ENCODE data around the gene CFAP100.

The CFAP100 gene

DNA sequence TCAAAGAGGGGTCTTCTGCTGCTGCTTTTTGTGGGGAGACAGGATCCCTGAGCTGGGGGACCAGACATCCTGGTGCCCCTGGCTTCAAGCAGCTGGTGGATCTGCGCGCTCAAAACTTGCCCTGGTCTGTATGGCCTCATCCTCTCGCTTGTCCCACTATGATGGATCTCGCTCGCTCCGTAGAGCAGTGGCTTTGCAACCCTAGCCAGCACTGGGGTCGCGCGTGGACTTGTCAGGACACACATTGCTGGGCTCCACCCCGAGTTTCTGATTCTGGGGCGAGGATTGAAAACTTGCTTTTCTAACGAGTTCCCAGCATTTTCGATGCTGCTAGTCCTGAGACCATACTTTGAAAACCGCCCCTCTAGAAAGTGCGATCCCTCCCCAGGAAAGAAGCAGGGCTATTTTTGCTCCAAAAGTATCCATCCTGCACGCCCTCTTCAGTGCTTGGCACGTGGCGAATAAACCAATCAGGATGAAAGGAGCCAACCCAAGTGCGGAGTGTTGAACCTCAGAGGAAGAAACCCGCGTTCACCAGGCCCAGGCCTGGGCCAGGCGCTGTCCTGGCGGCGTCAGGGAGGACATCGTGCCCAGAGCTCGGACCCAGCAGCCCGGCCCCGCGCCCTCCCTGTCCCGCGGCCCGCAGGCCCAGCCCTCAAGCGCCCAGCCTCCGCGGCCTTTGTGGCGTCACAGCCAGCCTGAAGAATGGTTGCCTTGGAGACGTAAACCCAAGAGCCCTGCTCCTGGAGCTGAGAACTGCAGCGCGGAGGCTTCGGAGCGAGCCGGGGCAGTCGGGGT lies at the start of gene CFAP100:
CFAP100 (plus strand) TSS at position 731 of the 798 bp plus-strand sequence. CDS start 1,092 bp downstream, outside the sequence.
- DNase-seq: peak; percentile 37

DNA sequence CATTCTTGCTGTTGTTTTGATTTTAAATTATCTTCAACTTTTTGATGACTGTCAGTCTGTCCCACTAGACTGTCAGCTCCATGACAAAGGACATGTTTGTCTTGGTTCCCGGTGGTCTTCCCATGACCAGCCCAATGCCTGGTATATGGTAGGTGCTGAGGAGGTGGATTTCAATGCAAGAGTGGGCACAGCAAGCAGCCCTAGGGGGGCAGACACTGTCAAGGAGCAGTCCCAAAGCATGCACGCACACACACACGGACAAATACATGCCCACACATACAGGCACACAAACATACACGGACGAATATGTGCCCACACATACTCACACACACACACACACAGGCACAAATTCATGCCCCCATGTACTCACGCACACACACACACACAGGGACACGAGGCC lies 49.5 kb upstream of the CFAP100 start:
- DNase-seq: no peak

DNA sequence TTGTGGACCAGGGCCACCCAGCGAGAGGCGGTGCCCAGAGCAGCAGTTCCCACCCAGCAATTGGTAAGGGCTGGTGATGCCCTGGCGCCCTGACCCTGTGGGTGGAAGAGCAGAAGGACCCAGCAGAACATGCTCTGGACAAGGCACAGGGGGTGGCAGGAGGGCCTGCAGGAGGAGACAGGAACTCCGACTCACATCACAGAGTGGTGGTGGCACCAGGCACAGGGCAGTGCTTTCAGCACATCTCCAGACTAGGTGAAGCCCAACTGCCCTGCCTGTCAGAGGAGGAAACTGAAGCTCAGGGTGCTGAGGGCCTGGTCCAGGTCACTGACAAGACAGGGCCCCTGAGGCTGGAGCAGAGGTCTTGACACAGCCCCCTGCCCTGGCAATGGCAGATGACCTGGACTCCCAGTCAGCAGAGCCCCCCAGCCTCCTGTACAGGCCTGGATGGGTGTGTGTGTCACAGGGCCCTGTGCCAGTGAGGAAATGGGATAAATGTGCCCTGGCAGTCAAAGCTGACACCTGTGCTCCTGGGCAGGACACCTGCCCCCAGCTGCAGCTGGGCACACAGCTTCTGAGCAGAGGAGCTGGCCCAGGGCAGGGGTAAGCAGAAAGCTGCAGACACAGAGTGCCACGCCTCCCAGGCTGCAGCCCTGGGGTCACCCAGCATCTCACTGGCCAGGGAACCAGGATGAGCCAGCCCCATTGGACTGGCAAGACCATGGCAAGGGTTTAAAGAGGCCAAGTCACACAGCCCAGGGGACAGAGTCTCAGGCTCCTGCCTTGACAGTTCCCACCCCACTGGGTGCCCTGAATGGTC lies 48.9 kb upstream of the CFAP100 start:
- peak; percentile 33 for DNase-seq

DNA sequence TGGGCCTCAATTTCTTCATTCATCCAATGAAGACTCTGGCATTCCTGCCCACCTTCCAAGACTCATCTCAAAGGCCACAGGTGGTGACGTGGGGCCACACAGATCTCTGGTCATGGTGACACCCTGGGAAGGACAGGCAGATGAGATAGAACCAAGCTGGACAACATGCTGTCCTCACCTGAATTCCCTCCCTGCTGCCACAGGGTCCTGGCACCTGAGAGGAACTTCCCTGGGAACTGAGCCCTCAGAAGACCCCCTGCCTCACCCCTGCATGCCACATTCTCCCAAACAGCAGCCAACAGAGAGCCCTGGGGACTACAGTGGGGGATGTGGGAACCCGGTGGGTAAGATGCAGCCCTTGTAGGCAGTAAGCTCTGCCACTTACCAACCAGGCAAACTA lies 48.2 kb upstream of the CFAP100 start:
- DNase-seq: no peak

DNA sequence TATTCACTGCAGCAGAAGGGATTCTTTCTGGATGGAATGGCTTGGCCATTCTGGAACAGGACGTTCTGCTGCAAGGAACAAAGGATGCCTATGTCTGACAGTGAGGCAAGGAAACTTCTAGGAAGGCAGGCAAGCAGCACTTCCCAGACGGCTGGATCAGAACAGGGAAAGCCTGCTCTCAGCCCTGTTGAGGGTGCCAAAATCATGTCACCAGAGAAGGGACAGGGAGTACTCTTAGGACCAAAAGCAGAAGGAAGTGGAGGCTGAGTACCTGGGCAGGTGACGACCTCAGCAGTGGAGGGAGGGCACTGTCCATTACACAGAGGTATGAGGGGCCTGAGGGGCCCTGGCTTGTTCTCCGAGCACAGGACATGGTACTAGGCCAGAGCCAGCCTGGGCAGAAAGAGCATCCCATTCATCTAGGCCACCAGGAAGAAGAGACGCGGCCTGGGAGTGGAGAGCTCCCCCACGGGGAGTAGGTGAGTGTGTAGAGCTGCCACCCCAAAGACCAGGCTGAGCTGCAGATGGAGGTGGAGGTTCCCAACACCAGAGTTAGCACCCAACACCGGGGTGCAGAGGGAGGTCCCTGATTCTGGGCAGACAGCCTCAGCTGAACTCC lies 47.1 kb upstream of the CFAP100 start:
- no peak for DNase-seq

DNA sequence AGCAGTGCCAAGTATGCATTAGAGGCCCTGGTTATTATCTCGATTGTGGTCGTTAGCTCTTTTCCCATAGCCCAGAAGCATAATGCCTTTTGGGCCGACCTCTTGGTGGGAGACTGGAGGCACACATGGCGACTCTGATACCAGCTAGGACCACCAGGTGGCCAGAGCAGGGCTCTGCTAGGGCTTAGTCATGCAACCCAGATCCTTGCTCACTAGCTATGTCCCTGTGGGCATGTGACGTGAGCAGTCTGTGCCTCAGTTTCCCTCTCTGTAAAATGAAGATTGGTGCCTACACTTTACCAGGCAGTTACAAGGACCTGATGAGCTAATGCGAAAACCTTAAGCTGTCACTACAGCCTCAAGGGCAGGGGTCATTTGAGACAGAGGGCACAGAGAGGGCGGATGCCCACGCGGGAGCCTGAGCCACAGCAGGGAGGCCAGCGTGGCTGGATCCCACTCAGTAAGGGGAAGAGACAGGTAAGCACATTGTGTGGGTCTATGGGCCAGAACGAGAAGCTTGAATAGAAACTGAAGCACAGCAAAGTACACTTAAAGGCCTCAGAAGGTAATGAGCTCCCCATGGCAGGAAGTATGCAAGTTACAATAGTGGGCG lies 46.3 kb upstream of the CFAP100 start:
- no peak for DNase-seq

DNA sequence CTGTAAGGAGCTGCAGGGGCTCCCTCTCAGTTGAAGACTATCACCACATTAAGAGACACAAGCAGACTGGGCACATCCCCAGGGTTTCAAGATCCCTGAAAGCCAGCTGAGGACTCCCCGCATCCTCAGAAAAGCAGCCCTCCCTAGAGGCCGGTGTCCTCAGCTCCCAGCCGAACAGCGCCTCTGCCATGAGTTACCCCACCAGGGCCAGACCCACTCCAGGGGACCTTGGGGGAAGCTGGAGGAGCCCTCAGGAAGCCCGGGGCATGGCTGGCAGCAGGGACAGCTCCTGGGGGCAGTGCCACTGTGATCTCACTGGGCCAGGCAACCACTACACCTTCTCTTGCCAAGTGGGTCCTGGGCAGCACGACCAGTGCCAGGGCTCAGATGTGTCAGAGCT lies 45.6 kb upstream of the CFAP100 start:
- DNase-seq: no peak

DNA sequence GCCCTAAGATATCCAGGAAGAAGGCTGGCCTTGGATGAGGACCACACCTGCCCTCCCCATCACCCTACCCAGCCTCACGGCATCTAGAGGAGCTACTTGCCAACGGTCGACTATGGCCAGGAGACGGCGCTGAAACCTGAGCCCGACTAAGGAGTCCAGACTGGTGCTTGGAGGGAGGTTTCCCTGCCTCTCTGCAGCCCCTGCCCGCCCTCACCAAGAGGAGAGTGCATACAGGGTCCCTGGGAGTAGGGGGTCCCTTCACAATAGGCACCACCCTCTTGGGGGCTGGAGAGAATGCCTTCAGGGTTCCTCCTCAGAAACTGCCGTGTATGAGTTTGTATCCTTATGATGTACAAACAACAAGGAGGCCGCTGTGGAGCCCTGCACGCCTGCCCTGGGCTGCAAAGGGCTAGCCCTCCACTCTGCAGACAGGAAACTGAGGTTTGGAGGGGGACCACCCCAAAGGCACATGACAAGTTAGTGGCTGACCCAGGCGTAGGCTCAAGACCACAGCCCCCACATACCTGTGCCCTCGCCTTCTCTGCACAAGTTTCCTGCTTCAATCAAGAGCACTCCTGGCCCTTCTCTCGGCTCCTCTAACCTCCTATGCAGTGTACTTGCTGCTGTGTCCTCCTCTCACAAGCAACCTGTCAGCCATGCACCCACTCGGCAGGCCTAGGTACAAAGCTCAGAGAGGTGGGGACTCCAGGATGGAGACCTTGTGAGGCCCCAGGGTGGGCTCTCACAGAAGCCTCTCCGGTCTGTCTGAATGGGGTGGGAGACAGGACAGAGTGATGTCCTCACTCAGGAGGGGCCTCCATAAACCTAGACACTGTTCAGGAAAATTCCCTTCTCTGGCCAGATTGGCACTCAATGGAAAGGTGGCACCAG lies 44.9 kb upstream of the CFAP100 start:
- no peak for DNase-seq

DNA sequence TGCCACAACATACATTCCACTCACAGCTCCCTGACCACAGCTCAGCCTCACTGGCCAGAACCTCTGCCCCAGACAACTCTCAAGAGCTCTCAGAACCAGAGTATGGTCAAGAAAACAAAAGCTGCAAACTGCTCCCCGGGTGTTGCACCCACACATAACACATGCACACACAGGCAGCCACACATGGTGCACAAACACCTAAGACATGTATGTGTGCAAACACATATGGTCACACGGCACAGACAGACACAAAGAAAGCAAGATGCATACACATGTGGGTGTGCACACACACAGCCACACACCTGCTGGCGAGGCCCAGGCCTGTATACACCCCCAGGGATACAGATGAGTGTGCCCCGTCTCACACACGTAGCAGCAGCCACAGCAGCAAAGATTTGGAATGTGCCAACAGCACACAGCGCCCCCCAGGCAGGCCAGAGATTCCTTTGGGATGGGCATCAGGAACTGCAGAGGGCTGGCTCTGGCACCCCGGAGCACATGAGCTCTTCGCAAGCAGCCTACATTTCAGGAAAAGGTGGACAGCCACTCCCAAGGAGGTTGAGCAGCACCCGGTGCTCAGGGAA lies 44.1 kb upstream of the CFAP100 start:
- no peak for DNase-seq

DNA sequence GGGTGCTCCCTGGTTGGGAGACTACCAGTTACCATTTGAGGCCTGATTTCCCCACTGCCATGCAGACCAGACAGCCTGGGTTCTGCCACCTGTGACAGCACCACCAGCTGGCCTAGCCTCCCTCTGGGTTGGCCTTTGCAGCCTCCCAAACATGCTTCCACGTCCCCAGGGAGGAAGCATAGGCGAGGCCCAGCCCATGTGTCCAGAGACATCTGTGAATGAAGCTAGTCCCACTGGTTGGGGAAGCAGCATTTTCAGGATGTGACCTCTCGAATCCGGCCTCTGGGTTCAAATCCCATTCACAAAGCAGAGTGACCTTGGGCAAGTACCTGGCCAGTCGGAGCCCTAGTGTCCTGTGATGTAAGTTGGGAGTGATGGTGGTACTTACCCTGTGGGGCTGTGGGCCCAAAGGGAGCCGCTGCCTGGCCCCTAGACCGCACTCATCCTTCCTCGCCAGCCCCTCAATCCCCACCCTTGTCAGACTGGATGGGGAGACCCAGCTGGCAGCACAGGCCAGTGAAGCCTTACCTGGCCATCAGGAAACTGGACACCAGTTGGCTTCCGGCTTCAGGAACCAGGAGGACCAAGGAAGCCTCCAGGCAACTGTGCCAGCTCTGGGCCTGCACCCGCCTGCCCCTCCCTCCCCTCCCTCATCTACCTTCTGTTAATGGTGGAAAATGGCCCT lies 43.5 kb upstream of the CFAP100 start:
- no peak for DNase-seq

DNA sequence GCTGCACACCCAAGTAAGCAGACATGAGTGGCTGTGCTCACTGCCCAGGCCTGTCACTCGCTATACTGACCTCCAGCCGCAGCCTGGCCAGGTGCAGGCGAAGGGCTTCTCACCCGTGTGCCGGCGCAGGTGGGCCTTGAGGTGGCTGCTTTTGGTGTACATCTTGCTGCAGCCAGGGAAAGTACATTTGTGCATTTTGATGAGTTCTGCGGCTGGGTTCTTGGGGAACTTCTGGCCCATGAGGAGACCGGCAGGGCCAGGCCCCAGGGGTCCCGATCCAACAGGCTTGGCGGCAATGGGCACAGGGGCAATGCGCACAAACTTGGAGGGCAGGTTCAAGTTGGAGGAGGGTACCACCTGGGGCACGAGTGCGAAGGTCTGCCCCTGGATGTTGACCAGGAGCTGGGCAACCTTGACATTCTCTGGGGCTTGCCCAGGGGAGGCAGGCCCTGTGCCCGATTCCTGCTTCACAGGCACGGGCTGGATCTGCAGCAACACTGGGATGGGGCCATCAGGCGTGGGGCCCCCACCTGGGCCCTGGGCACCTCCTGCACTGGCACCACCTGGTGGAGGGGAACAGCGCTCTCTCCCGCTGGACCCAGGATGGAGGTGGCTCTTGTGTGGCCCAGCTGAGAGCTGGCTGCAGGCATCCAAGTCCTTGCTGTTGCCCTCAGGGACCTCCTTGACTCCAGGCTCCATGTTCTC lies 42.8 kb upstream of the CFAP100 start:
- no peak for DNase-seq

DNA sequence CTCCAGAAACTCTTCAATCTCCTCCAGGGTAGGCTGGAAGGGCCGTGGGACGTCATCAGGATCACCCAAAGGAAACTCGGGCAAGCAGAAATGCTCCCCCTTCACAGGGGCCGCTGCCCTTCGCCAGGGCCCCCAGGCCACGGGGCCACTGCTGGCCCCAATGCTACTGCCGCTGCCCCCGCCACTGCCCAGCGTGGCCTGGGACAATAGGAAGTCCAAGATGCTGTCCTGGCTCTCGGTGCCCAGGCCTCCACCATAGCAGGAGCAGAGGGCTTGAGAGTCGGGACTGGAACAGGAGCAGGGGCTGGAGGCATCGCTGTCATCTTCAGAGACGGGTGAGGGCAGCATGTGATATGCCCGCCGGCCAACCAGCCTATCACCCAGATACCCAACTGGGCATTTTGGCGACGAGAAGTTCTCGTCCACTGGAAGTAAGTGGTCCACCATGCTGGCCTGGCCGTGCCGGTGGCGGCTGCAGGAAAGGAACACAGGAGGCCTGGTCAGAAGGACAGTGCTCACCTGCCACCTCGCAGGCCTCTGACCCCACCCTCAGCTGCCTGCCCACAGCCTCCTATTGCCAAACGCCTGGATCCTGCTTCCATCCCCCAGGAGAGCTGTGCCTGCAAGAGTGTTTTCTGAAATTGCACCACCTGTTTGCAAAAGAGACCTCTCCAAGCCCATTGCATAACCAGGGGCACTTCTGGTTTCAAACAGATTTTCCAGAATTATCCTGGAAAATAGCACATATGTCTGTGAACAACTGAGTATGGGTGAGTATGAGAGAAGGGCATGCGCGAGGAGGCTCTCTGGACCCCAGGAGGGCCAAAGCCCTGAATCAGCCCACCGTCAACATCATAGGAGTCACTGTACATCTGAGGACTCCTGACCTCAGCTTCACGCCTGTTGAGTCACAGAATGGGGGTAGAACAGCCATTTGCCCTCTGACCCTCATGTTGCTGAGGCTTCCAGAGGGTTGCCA lies 41.9 kb upstream of the CFAP100 start:
- no peak for DNase-seq

DNA sequence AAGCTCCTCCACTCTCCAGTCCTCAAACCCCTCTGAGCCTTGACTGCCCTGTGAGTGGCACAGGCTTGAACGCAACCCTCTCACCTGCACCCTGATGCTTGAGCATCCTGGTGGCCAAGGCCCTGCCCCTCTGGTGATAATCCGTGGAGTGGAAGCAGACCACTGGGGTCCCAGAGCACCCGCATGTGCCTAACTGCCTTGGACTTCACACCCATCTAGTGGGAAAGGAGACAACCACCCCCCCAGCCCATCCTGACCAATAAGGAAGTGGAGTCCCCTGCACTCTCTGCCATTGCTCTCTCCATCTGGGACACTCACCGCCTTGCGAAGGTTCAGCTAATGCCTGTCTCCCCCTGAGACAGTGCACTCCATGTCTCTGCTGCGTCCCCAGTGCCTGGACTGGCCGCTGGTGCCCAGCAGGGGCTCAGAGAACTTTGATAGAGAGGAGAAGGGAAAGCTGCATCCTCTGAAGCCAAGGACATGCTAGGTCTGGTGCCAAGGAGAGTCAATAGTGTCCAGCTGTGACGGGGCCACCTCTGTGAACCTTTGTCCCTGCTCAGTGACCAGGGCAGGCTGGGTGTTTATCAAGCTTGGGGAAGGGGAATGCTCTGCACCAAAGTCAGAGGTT lies 40.9 kb upstream of the CFAP100 start:
- DNase-seq: no peak

DNA sequence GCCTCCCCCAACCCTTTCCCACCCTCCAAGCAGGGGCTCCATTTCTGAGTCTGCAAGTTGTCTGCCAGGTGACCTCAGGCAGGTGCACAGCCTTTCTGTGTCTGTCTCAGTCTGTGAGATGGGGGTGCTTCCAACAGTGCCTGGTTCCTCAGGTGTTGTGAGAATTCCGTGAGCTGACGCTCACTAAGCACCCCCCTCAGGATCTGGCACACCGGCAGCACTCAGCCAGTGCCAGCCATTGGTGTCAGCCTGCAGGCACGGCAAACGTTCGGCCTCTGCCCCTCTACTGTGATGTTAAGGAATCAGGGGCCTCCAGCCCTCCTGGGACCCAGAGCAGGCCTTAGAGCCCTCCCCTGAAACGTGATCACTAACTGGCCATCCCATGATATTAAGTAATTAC lies 39.9 kb upstream of the CFAP100 start:
- DNase-seq: no peak

DNA sequence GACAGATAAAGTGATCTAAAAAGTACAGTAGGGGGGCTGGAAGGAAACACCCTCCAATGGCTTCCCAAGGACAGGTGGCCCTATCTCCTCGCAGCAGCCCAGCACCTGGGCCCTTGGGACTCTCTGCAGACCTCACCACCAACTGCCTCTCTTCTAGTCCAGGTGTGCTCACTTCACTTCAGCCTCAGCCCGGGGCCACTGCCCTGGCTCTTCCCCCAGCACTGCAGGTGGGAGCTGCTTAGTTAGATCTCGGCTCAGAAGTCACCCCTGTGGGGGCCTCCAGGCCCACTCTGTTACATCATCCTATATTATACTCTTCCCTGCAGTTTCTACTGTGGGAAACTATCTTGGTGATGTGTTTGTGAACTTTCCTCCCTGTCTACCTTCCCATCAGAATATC lies 39.5 kb upstream of the CFAP100 start:
- no peak for DNase-seq

DNA sequence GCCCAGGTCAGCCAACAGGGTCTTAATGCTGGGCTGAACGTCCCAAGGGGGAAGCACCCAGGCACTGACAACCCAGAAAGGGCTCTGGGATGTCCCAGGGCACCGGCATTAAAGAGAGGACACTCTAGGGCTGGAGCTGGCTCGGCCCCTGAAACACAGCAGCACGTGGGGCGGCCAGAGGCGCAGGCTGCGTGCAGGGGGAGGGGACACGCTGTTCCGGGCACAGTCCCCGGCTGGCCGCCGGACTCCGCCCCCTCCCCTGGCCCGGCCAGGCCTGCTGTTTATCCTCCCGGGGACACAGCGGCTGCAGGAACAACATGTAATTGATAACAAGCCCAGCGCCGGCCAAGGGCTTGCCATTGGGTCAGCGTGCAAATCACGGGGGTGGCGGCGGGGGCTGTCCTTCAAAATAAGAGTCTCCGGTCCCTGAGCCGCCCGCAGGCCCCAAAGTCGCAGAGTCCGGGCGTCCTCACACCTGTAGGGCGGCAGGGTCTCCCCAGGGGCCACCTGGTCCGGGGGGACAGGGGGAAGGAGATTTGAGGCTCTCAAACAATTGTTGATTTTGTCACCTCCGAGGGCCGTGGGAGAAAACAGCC lies 38.8 kb upstream of the CFAP100 start:
- DNase-seq: peak; percentile 74

DNA sequence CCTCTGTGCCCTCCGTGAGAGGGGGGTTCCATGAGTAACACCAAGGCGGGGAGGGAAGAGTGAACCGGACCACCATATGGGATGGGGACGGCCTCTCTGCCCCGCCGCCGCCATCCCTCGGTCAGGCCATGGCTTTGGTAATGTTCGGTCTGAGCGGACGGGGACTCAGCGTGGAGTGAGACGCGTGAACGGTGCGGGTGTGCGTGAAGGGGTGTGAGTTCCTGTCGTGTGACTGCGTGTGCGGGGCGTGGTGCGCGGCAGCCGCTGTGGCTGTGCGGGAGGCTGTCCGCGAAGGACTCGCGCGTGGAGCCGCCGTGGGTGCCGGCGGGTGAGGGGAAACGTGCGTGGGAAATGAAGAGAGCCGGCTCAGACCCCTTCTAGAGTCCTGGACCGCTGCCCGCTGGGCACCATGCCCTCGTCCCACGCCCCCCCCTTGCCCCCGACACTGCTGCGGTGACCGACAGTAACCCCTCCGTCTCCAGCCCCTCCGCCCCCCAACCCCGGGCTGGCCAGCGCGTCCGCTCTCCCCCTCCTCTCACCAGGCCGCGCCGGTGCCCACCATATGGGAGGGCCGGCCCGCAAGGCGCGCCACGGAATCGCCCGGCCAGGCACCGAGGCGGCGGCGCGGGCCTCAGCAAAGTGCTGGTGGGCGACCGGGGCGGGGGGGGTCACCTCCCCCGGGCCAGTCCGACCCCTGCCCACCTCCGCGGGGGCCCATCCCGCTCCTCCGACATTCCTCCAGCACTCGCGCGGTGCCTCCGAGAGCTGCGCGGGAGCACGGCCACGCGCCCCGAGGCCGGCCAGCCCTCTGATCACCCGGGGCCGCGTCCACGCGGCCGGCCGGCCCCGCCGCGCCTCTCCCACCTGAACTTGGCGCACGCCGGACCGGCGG lies 38.1 kb upstream of the CFAP100 start:
- DNase-seq: no peak
